Neural progenitor cell (in vitro differentiated cells): ENCODE results near the gene ACAP1. TPM values are rescaled to one million over a fixed set of nuclear protein-coding genes. Genes with fewer than 3 reads are reported as not detected.
"Not testable (repeated sequence)": the region's sequence is repeated elsewhere in the genome, so short reads cannot be mapped to it uniquely, and the experiment has no call there.

ENCODE experiments used
- DNase-seq: peaks from one replicate; pipeline ENCODE4 v3.0.0-alpha.2; 2016; ENCODE audit warnings: low spot score
- H2AFZ ChIP-seq: fragments of 200-600 bp; sonication (generic); replicated peaks from 2 replicates; pipeline ENCODE4 v1.6.1; 2016; ENCODE audit warnings: antibody characterized with exemption
- H3F3A ChIP-seq: fragments of 200-600 bp; sonication (generic); 2 replicates; pipeline ENCODE4 v1.6.1; 2016; ENCODE audit warnings: antibody characterized with exemption, low read depth
- H3K27ac ChIP-seq: fragments of 200-600 bp; sonication (generic); 2 replicates; pipeline ENCODE4 v1.5.1; 2016; ENCODE audit warnings: mild to moderate bottlenecking
- H3K27me3 ChIP-seq: fragments of 200-600 bp; sonication (generic); 2 replicates; pipeline ENCODE4 v1.6.1; 2016; ENCODE audit warnings: mild to moderate bottlenecking, moderate library complexity
- H3K36me3 ChIP-seq: fragments of 200-600 bp; sonication (generic); 2 replicates; pipeline ENCODE4 v1.5.1; 2016
- H3K4me1 ChIP-seq: fragments of 200-600 bp; sonication (generic); 2 replicates; pipeline ENCODE4 v1.6.1; 2016; ENCODE audit warnings: mixed run types
- H3K4me2 ChIP-seq: fragments of 200-600 bp; sonication (generic); 2 replicates; pipeline ENCODE4 v1.6.1; 2016
- H3K4me3 ChIP-seq: fragments of 200-600 bp; sonication (generic); 2 replicates; pipeline ENCODE4 v1.5.1; 2016
- H3K79me2 ChIP-seq: fragments of 200-600 bp; sonication (generic); 2 replicates; pipeline ENCODE4 v1.6.1; 2016; ENCODE audit warnings: low read depth
- H3K9ac ChIP-seq: fragments of 200-600 bp; sonication (generic); 2 replicates; pipeline ENCODE4 v1.6.1; 2016
- H3K9me3 ChIP-seq: fragments of 200-600 bp; sonication (generic); 2 replicates; pipeline ENCODE4 v1.5.1; 2016; ENCODE audit warnings: low read depth
- H4K20me1 ChIP-seq: fragments of 200-600 bp; sonication (generic); 2 replicates; pipeline ENCODE4 v1.6.1; 2016; ENCODE audit warnings: low read depth
- H3K27ac Mint-ChIP-seq: 3 replicates; pipeline ENCODE4 v1.8.0; 2021; ENCODE audit warnings: mixed read lengths
- H3K27me3 Mint-ChIP-seq: 2 replicates; pipeline ENCODE4 v1.8.0; 2022; ENCODE audit warnings: low read depth, mild to moderate bottlenecking, inconsistent platforms, moderate library complexity, mixed read lengths; ENCODE audit not compliant: insufficient read depth
- H3K36me3 Mint-ChIP-seq: 3 replicates; pipeline ENCODE4 v1.8.0; 2021; ENCODE audit warnings: mixed read lengths
- H3K4me1 Mint-ChIP-seq: 3 replicates; pipeline ENCODE4 v1.8.0; 2021; ENCODE audit warnings: mixed read lengths
- H3K4me3 Mint-ChIP-seq: 3 replicates; pipeline ENCODE4 v1.8.0; 2021; ENCODE audit warnings: mild to moderate bottlenecking, moderate library complexity, mixed read lengths
- H3K9me3 Mint-ChIP-seq: 3 replicates; pipeline ENCODE4 v1.8.0; 2020; ENCODE audit warnings: mixed read lengths
- CTCF ChIP-seq: fragments of 200-600 bp; sonication (generic); IDR thresholded peaks from 2 replicates; pipeline ENCODE4 v1.5.1; 2017; ENCODE audit warnings: antibody characterized with exemption, mild to moderate bottlenecking
- EZH2 ChIP-seq: fragments of 200-600 bp; sonication (generic); IDR thresholded peaks from 2 replicates; pipeline ENCODE4 v1.6.1; 2017; ENCODE audit warnings: antibody characterized with exemption, mild to moderate bottlenecking, moderate library complexity
- EZH2phosphoT487 ChIP-seq: fragments of 200-600 bp; sonication (generic); IDR thresholded peaks from 2 replicates; pipeline ENCODE4 v1.6.1; 2017; ENCODE audit warnings: antibody characterized with exemption
- total RNA-seq: library from RNA; depleted of rRNA; stranded (reverse); fragments of >200 nt; gene quantifications from 2 replicates; pipeline ENCODE4 v1.2.3, GENCODE V29; 2015; ENCODE audit warnings: low replicate concordance

Gene ACAP1
- total RNA-seq, 1 donor from 2014 or later: 0.65 TPM

GRCh38 chr17:7330638-7331015 is 5.7 kb upstream of the ACAP1 start:
- Histone ChIP-seq H3K4me3 (peak overlapping the region; percentile 94), H3K36me3 (no peaks in the 10 kb centered on the region), H3K4me2 (peak overlapping the region; percentile 74), H3K9ac (no peak overlapping the region), H3K27ac (peak overlapping the region; percentile 79), H2AFZ (peak overlapping the region; percentile 86), H4K20me1 (no peaks in the 10 kb centered on the region), H3K4me1 (peaks cover 14% of the 10 kb centered on the region), H3K27me3 (no peaks in the 10 kb centered on the region), H3K79me2 (peaks cover 20% of the 10 kb centered on the region), H3K9me3 (no peaks in the 10 kb centered on the region), H3F3A (peaks cover 22% of the 10 kb centered on the region)
- H3K27me3 Mint-ChIP-seq: peaks cover 17% of the 10 kb centered on the region
- peak overlapping the region; percentile 94 for H3K4me3 Mint-ChIP-seq
- TF ChIP-seq EZH2: no peak
- TF ChIP-seq EZH2phosphoT487: no peak
- no peak for TF ChIP-seq CTCF
- H3K36me3 Mint-ChIP-seq: peaks cover 2% of the 10 kb centered on the region
- peaks cover 28% of the 10 kb centered on the region for H3K4me1 Mint-ChIP-seq
- H3K27ac Mint-ChIP-seq: peak overlapping the region; percentile 34
- DNase-seq: no peak
- H3K9me3 Mint-ChIP-seq: no peaks in the 10 kb centered on the region

- Histone ChIP-seq H3K36me3 (no peaks in the 10 kb centered on the region), H4K20me1 (no peaks in the 10 kb centered on the region), H3K79me2 (peaks cover 18% of the 10 kb centered on the region), H3K4me1 (peaks cover 21% of the 10 kb centered on the region), H3K9ac (no peak overlapping the region), H3K27ac (no peak overlapping the region), H3K4me2 (no peak overlapping the region), H3F3A (peaks cover 25% of the 10 kb centered on the region), H3K9me3 (no peaks in the 10 kb centered on the region), H3K4me3 (no peak overlapping the region), H2AFZ (no peak overlapping the region), H3K27me3 (no peaks in the 10 kb centered on the region)
- DNase-seq: no peak
- Mint-ChIP-seq H3K4me3 (peak overlapping the region; percentile 54), H3K27me3 (peaks cover 17% of the 10 kb centered on the region), H3K9me3 (no peaks in the 10 kb centered on the region), H3K27ac (peak overlapping the region; percentile 46), H3K36me3 (no peaks in the 10 kb centered on the region), H3K4me1 (peaks cover 32% of the 10 kb centered on the region)
- no peak for TF ChIP-seq CTCF
- TF ChIP-seq EZH2phosphoT487: no peak
- no peak for TF ChIP-seq EZH2
These were observed 4.2 kb upstream of the ACAP1 start for GRCh38 chr17:7332111-7332510.

- H3K4me1 Mint-ChIP-seq: peaks cover 33% of the 10 kb centered on the region
- not testable (repeated sequence) for H2AFZ ChIP-seq, H3K36me3 Mint-ChIP-seq, H3K9me3 Mint-ChIP-seq, H3K4me2 ChIP-seq, H3K27me3 ChIP-seq, H4K20me1 ChIP-seq, H3K9me3 ChIP-seq, H3K36me3 ChIP-seq, H3K4me3 Mint-ChIP-seq, H3K9ac ChIP-seq, H3K27ac ChIP-seq, DNase-seq, H3K4me3 ChIP-seq
- peaks cover 17% of the 10 kb centered on the region for H3K27me3 Mint-ChIP-seq
- H3K4me1 ChIP-seq: peaks cover 21% of the 10 kb centered on the region
- H3K79me2 ChIP-seq: peaks cover 13% of the 10 kb centered on the region
- peaks cover 31% of the 10 kb centered on the region for H3F3A ChIP-seq
- peak overlapping the region; percentile 46 for H3K27ac Mint-ChIP-seq
These were observed 3.7 kb upstream of the ACAP1 start for GRCh38 chr17:7332600-7333069.

GRCh38 chr17:7334938-7335538 is 1.3 kb upstream of the ACAP1 start:
- DNase-seq: no peak
- Histone ChIP-seq H3K4me1 (peaks cover 13% of the 10 kb centered on the region), H3K4me2 (no peak overlapping the region), H3K27me3 (no peaks in the 10 kb centered on the region), H3K9me3 (no peaks in the 10 kb centered on the region), H3K27ac (no peak overlapping the region), H3K9ac (no peak overlapping the region), H2AFZ (no peak overlapping the region), H4K20me1 (no peaks in the 10 kb centered on the region), H3K4me3 (no peak overlapping the region), H3F3A (peaks cover 24% of the 10 kb centered on the region), H3K79me2 (no peaks in the 10 kb centered on the region), H3K36me3 (no peaks in the 10 kb centered on the region)
- no peaks in the 10 kb centered on the region for H3K36me3 Mint-ChIP-seq
- H3K27ac Mint-ChIP-seq: peak overlapping the region; percentile 72
- H3K4me1 Mint-ChIP-seq: peaks cover 19% of the 10 kb centered on the region
- TF ChIP-seq EZH2 (no peak), EZH2phosphoT487 (no peak), CTCF (no peak)
- no peaks in the 10 kb centered on the region for H3K9me3 Mint-ChIP-seq
- H3K27me3 Mint-ChIP-seq: peaks cover 8% of the 10 kb centered on the region
- peak overlapping the region; percentile 33 for H3K4me3 Mint-ChIP-seq

- H3K4me1 ChIP-seq, H3K4me3 ChIP-seq, H3K9ac ChIP-seq, H3K36me3 Mint-ChIP-seq, H3K4me2 ChIP-seq, H3K79me2 ChIP-seq, H3K36me3 ChIP-seq, H3K9me3 ChIP-seq, H2AFZ ChIP-seq, H3K4me3 Mint-ChIP-seq, DNase-seq, H3K27ac ChIP-seq, H3K27me3 ChIP-seq, H3K27me3 Mint-ChIP-seq, H3K9me3 Mint-ChIP-seq, H4K20me1 ChIP-seq: not testable (repeated sequence)
- Mint-ChIP-seq H3K4me1 (peaks cover 16% of the 10 kb centered on the region), H3K27ac (peak overlapping the region; percentile 72)
- peaks cover 16% of the 10 kb centered on the region for H3F3A ChIP-seq
These were observed 564 bp upstream of the ACAP1 start for GRCh38 chr17:7335765-7336164.

- not testable (repeated sequence) for H3K4me3 Mint-ChIP-seq, H3K36me3 Mint-ChIP-seq, H3K4me2 ChIP-seq, H3K9ac ChIP-seq, H3K4me1 Mint-ChIP-seq, H3K27me3 Mint-ChIP-seq, H4K20me1 ChIP-seq, H3K9me3 Mint-ChIP-seq, H2AFZ ChIP-seq, H3K27ac ChIP-seq, H3K27me3 ChIP-seq, DNase-seq, H3K4me1 ChIP-seq, H3K36me3 ChIP-seq, H3K27ac Mint-ChIP-seq, H3K79me2 ChIP-seq, H3K4me3 ChIP-seq, H3K9me3 ChIP-seq
- peaks cover 12% of the 10 kb centered on the region for H3F3A ChIP-seq
These were observed 1.3 kb downstream of the ACAP1 start for GRCh38 chr17:7337600-7337999.
